Mesendoderm (in vitro differentiated cells): ENCODE results near the gene MDGA2.

Experiments used
- DNase-seq: peaks from one replicate; pipeline ENCODE4 v3.0.0; 2013
- H2AK5ac ChIP-seq: 2 replicates; pipeline ENCODE4 v1.6.1; 2013; ENCODE audit warnings: low read length, inconsistent platforms
- H2BK120ac ChIP-seq: 2 replicates; pipeline ENCODE4 v1.6.1; 2013; ENCODE audit warnings: low read depth, mild to moderate bottlenecking, low read length, moderate library complexity, mixed read lengths
- H2BK15ac ChIP-seq: replicated peaks from 2 replicates; pipeline ENCODE4 v1.6.1; 2013; ENCODE audit warnings: low read depth, mild to moderate bottlenecking, moderate library complexity
- H2BK5ac ChIP-seq: 2 replicates; pipeline ENCODE4 v1.6.1; 2013; ENCODE audit warnings: low read length, inconsistent platforms
- H3K18ac ChIP-seq: 2 replicates; pipeline ENCODE4 v1.6.1; 2013; ENCODE audit warnings: mild to moderate bottlenecking, low read length, mixed read lengths
- H3K23ac ChIP-seq: one replicate; pipeline ENCODE4 v1.6.1; 2013; ENCODE audit warnings: low read length
- H3K27ac ChIP-seq: 2 replicates; pipeline ENCODE4 v1.5.1; 2013; ENCODE audit warnings: low read depth, mild to moderate bottlenecking, inconsistent platforms, low read length, moderate library complexity
- H3K27me3 ChIP-seq: 2 replicates; pipeline ENCODE4 v1.6.1; 2013; ENCODE audit warnings: low read length, control low read depth, mild to moderate bottlenecking, inconsistent platforms; ENCODE audit not compliant: insufficient read depth, poor library complexity
- H3K36me3 ChIP-seq: 2 replicates; pipeline ENCODE4 v1.6.1; 2013; ENCODE audit warnings: low read length, inconsistent platforms; ENCODE audit not compliant: control insufficient read depth, insufficient read depth
- H3K4ac ChIP-seq: one replicate; pipeline ENCODE4 v1.6.1; 2013; ENCODE audit warnings: low read depth, mild to moderate bottlenecking, low read length, moderate library complexity
- H3K4me1 ChIP-seq: 2 replicates; pipeline ENCODE4 v1.6.1; 2013; ENCODE audit warnings: low read depth, low read length, inconsistent platforms; ENCODE audit not compliant: control insufficient read depth
- H3K4me2 ChIP-seq: 2 replicates; pipeline ENCODE4 v1.6.1; 2013; ENCODE audit warnings: low read length
- H3K4me3 ChIP-seq: 2 replicates; pipeline ENCODE4 v1.5.1; 2013; ENCODE audit warnings: mild to moderate bottlenecking, low read length
- H3K56ac ChIP-seq: one replicate; pipeline ENCODE4 v1.6.1; 2013; ENCODE audit warnings: low read length
- H3K79me1 ChIP-seq: 2 replicates; pipeline ENCODE4 v1.6.1; 2013; ENCODE audit warnings: low read length, inconsistent platforms
- H3K79me2 ChIP-seq: 2 replicates; pipeline ENCODE4 v1.6.1; 2013; ENCODE audit warnings: mild to moderate bottlenecking, low read length; ENCODE audit not compliant: control insufficient read depth, insufficient read depth
- H3K9ac ChIP-seq: 2 replicates; pipeline ENCODE4 v1.6.1; 2013; ENCODE audit warnings: low read length, inconsistent platforms
- H4K5ac ChIP-seq: one replicate; pipeline ENCODE4 v1.6.1; 2013; ENCODE audit warnings: low read length
- H4K8ac ChIP-seq: one replicate; pipeline ENCODE4 v1.6.1; 2013; ENCODE audit warnings: low read depth, mild to moderate bottlenecking, control low read depth, low read length, moderate library complexity
- WGBS: extraction: QIAGEN DNeasy Blood & Tissue Kit; methylation state at CpG from one replicate; pipeline ENCODE4 v1.1.7; 2013; ENCODE audit warnings: low lambda C conversion rate, missing lambda C conversion rate; ENCODE audit not compliant: insufficient coverage; ENCODE audit errors: extremely low coverage; 5-methylcytosine and 5-hydroxymethylcytosine counted together

MDGA2 gene

GRCh38 chr14:46999661-47000060, 675.7 kb downstream of the MDGA2 start:
- no peaks in the 10 kb centered on the region for H3K27me3 ChIP-seq
- no peak overlapping the region for H2BK15ac ChIP-seq
- H2BK120ac ChIP-seq: no peak overlapping the region
- no peak overlapping the region for H3K4me2 ChIP-seq
- H3K4me3 ChIP-seq: no peak overlapping the region
- no peaks in the 10 kb centered on the region for H3K4me1 ChIP-seq
- no peaks in the 10 kb centered on the region for H3K36me3 ChIP-seq
- H3K79me1 ChIP-seq: no peaks in the 10 kb centered on the region
- no peak overlapping the region for H3K18ac ChIP-seq
- H3K27ac ChIP-seq: no peak overlapping the region
- no peak overlapping the region for H2AK5ac ChIP-seq
- H3K23ac ChIP-seq: no peak overlapping the region
- no peak overlapping the region for H3K9ac ChIP-seq
- no peak overlapping the region for H2BK5ac ChIP-seq
- no peak for DNase-seq
- H4K8ac ChIP-seq: no peak overlapping the region
- no peak overlapping the region for H3K56ac ChIP-seq
- WGBS: no CpG with 5 or more reads among the region's 1 CpG
- no peaks in the 10 kb centered on the region for H3K79me2 ChIP-seq
- H3K4ac ChIP-seq: no peak overlapping the region
- no peak overlapping the region for H4K5ac ChIP-seq

- no peaks in the 10 kb centered on the region for H3K27me3 ChIP-seq
- H3K9ac ChIP-seq: no peak overlapping the region
- H3K56ac ChIP-seq: no peak overlapping the region
- DNase-seq: no peak
- no peak overlapping the region for H3K4me2 ChIP-seq
- H3K36me3 ChIP-seq: no peaks in the 10 kb centered on the region
- H3K23ac ChIP-seq: no peak overlapping the region
- no peak overlapping the region for H4K8ac ChIP-seq
- H3K79me1 ChIP-seq: no peaks in the 10 kb centered on the region
- no peak overlapping the region for H2BK5ac ChIP-seq
- no peak overlapping the region for H2AK5ac ChIP-seq
- H2BK120ac ChIP-seq: no peak overlapping the region
- no peak overlapping the region for H3K27ac ChIP-seq
- H3K18ac ChIP-seq: no peak overlapping the region
- no peak overlapping the region for H3K4me3 ChIP-seq
- H4K5ac ChIP-seq: no peak overlapping the region
- no peaks in the 10 kb centered on the region for H3K4me1 ChIP-seq
- no peak overlapping the region for H3K4ac ChIP-seq
- no peaks in the 10 kb centered on the region for H3K79me2 ChIP-seq
- H2BK15ac ChIP-seq: no peak overlapping the region
These were observed 685.8 kb downstream of the MDGA2 start for GRCh38 chr14:46989566-46989965.

GRCh38 chr14:46988312-46988711, 687.1 kb downstream of the MDGA2 start:
- Histone ChIP-seq H2AK5ac (no peak overlapping the region), H3K4me1 (no peaks in the 10 kb centered on the region), H3K23ac (no peak overlapping the region), H3K9ac (no peak overlapping the region), H3K4me3 (no peak overlapping the region), H3K27ac (no peak overlapping the region), H2BK120ac (no peak overlapping the region), H2BK15ac (no peak overlapping the region), H3K36me3 (no peaks in the 10 kb centered on the region), H3K4me2 (no peak overlapping the region), H3K4ac (no peak overlapping the region), H3K27me3 (no peaks in the 10 kb centered on the region), H3K79me2 (no peaks in the 10 kb centered on the region), H2BK5ac (no peak overlapping the region), H3K79me1 (no peaks in the 10 kb centered on the region), H4K5ac (no peak overlapping the region), H3K18ac (no peak overlapping the region), H4K8ac (no peak overlapping the region), H3K56ac (no peak overlapping the region)
- WGBS: no CpG with 5 or more reads among the region's 4 CpGs
- no peak for DNase-seq

GRCh38 chr14:46985529-46986380, 689.6 kb downstream of the MDGA2 start:
- H3K36me3 ChIP-seq: no peaks in the 10 kb centered on the region
- no CpG with 5 or more reads among the region's 6 CpGs for WGBS
- H3K4me1 ChIP-seq: no peaks in the 10 kb centered on the region
- no peak overlapping the region for H2BK15ac ChIP-seq
- H3K23ac ChIP-seq: no peak overlapping the region
- H3K9ac ChIP-seq: no peak overlapping the region
- H4K8ac ChIP-seq: no peak overlapping the region
- no peak overlapping the region for H3K4me3 ChIP-seq
- H3K27ac ChIP-seq: no peak overlapping the region
- no peak overlapping the region for H3K4me2 ChIP-seq
- H4K5ac ChIP-seq: no peak overlapping the region
- H3K18ac ChIP-seq: no peak overlapping the region
- no peak overlapping the region for H2BK5ac ChIP-seq
- no peak overlapping the region for H2AK5ac ChIP-seq
- no peak overlapping the region for H3K4ac ChIP-seq
- H3K79me1 ChIP-seq: no peaks in the 10 kb centered on the region
- H3K27me3 ChIP-seq: no peaks in the 10 kb centered on the region
- H2BK120ac ChIP-seq: no peak overlapping the region
- H3K56ac ChIP-seq: no peak overlapping the region
- no peaks in the 10 kb centered on the region for H3K79me2 ChIP-seq
- peak; percentile 3 for DNase-seq

- Histone ChIP-seq H3K36me3 (no peaks in the 10 kb centered on the region), H3K27ac (no peak overlapping the region), H2BK5ac (no peak overlapping the region), H3K18ac (no peak overlapping the region), H4K5ac (no peak overlapping the region), H3K79me1 (no peaks in the 10 kb centered on the region), H3K56ac (no peak overlapping the region), H3K27me3 (no peaks in the 10 kb centered on the region), H3K4me3 (no peak overlapping the region), H2BK120ac (no peak overlapping the region), H2BK15ac (no peak overlapping the region), H3K23ac (no peak overlapping the region), H3K9ac (no peak overlapping the region), H3K4ac (no peak overlapping the region), H3K4me1 (no peaks in the 10 kb centered on the region), H3K79me2 (no peaks in the 10 kb centered on the region), H2AK5ac (no peak overlapping the region), H4K8ac (no peak overlapping the region), H3K4me2 (no peak overlapping the region)
- WGBS: no CpG with 5 or more reads among the region's 2 CpGs
- no peak for DNase-seq
These were observed 702.1 kb downstream of the MDGA2 start for GRCh38 chr14:46973295-46973694.

GRCh38 chr14:46964378-46964777, 711.0 kb downstream of the MDGA2 start:
- no CpG with 5 or more reads among the region's 3 CpGs for WGBS
- H2AK5ac ChIP-seq: no peak overlapping the region
- no peak overlapping the region for H4K5ac ChIP-seq
- H2BK5ac ChIP-seq: no peak overlapping the region
- H3K9ac ChIP-seq: no peak overlapping the region
- no peak overlapping the region for H2BK15ac ChIP-seq
- no peak overlapping the region for H3K4me2 ChIP-seq
- no peak overlapping the region for H3K18ac ChIP-seq
- no peak overlapping the region for H3K4me3 ChIP-seq
- no peaks in the 10 kb centered on the region for H3K36me3 ChIP-seq
- H3K4ac ChIP-seq: no peak overlapping the region
- H3K56ac ChIP-seq: no peak overlapping the region
- H3K27me3 ChIP-seq: no peaks in the 10 kb centered on the region
- H4K8ac ChIP-seq: no peak overlapping the region
- no peak for DNase-seq
- no peaks in the 10 kb centered on the region for H3K4me1 ChIP-seq
- H3K79me1 ChIP-seq: no peaks in the 10 kb centered on the region
- no peaks in the 10 kb centered on the region for H3K79me2 ChIP-seq
- H3K23ac ChIP-seq: no peak overlapping the region
- no peak overlapping the region for H3K27ac ChIP-seq
- no peak overlapping the region for H2BK120ac ChIP-seq
